Sciatic nerve (tissue), 2 donors: ENCODE data around the gene RBP7. TPM values are rescaled to one million over a fixed set of nuclear protein-coding genes. Genes with fewer than 3 reads are reported as not detected.
"Not testable (repeated sequence)": the region's sequence is repeated elsewhere in the genome, so short reads cannot be mapped to it uniquely, and the experiment has no call there.

Source experiments
- ATAC-seq: fragments of 200-7000 bp; cut with Tn5 transposase; one replicate; pipeline ENCODE4 v1.9.1; 2020; ENCODE audit warnings: mild to moderate bottlenecking, moderate library complexity
- DNase-seq: peaks from one replicate; pipeline ENCODE4 v3.0.0-alpha.2; 2020; ENCODE audit warnings: low spot score
- intact Hi-C: fragments of 100-400 bp; cut with DNase I; formaldehyde crosslinking; loops from one replicate; pipeline ENCODE4 v1.14.2; 2022
- total RNA-seq: library from RNA; stranded (reverse); fragmentation: NEBNext Ultra II Directional; extraction: Animal tissue kit (Norgen Biotek cat#: 25700); gene quantifications from one replicate; pipeline ENCODE4 v1.2.1, GENCODE V29; 2021
- donor health status: DM: no; HTN: no; CAD: no.
- donor health status: DM: no; HTN: no; CAD: no.

The RBP7 gene
- total RNA-seq, result 15.2 TPM

GRCh38 chr1:9996624-9997582 lies at the start of gene RBP7:
RBP7 (plus strand) TSS chr1:9997228; CDS start chr1:9997259, 31 bp downstream.
- intact Hi-C loops, result no loop called here
- no peak for ATAC-seq
- no peak for DNase-seq

- intact Hi-C loops, result no loop called here
- ATAC-seq (no peak), DNase-seq (no peak)
Observed at GRCh38 chr1:9957726-9958125, 39.3 kb upstream of the RBP7 start.

GRCh38 chr1:9960011-9960410 lies 37.0 kb upstream of the RBP7 start:
- intact Hi-C loops, result no loop called here
- DNase-seq (no peak), ATAC-seq (no peak)

- DNase-seq (no peak), ATAC-seq (no peak)
- intact Hi-C loops, result no loop called here
Observed at GRCh38 chr1:9960706-9961562, 36.1 kb upstream of the RBP7 start.

- intact Hi-C loops, result no loop called here
- DNase-seq, result no peak
- no peak for ATAC-seq
Observed at GRCh38 chr1:9984253-9984652, 12.8 kb upstream of the RBP7 start.

GRCh38 chr1:9985001-9985400 lies 12.0 kb upstream of the RBP7 start:
- ATAC-seq (no peak), DNase-seq (no peak)
- intact Hi-C loops, result no loop called here

- no peak for ATAC-seq
- intact Hi-C loops, result no loop called here
Observed at GRCh38 chr1:9989773-9990172, 7.3 kb upstream of the RBP7 start.

GRCh38 chr1:9990944-9991343 lies 6.1 kb upstream of the RBP7 start:
- peak; percentile 63 for ATAC-seq
- no peak for DNase-seq
- intact Hi-C loops, result no loop called here

More at GRCh38 chr1:9989773-9990172, 7.3 kb upstream of the RBP7 start:
- DNase-seq, result no peak

- intact Hi-C loops, result no loop called here
- DNase-seq (no peak), ATAC-seq (no peak)
Observed at GRCh38 chr1:9992910-9993309, 4.1 kb upstream of the RBP7 start.

- no peak for DNase-seq
- ATAC-seq, result no peak
- intact Hi-C loops, result no loop called here
Observed at GRCh38 chr1:9993561-9994075, 3.4 kb upstream of the RBP7 start.

- ATAC-seq, result no peak
- DNase-seq, result no peak
- intact Hi-C loops, result no loop called here
Observed at GRCh38 chr1:10001016-10001665, 4.1 kb downstream of the RBP7 start.

- intact Hi-C loops, DNase-seq, ATAC-seq: not testable (repeated sequence)
Observed at GRCh38 chr1:10005248-10005647, 8.2 kb downstream of the RBP7 start.

GRCh38 chr1:10007169-10007568 lies 10.1 kb downstream of the RBP7 start:
- intact Hi-C loops, result no loop called here

GRCh38 chr1:10014016-10014415 lies 17.0 kb downstream of the RBP7 start:
- no peak for DNase-seq
- intact Hi-C loops, result no loop called here
- no peak for ATAC-seq

More at GRCh38 chr1:10007169-10007568, 10.1 kb downstream of the RBP7 start:
- ATAC-seq (no peak), DNase-seq (no peak)

- no peak for DNase-seq
- intact Hi-C loops, result no loop called here
- ATAC-seq, result no peak
Observed at GRCh38 chr1:10019561-10019960, 22.5 kb downstream of the RBP7 start.

- intact Hi-C loops, result no loop called here
- no peak for DNase-seq
Observed at GRCh38 chr1:10020086-10020485, 23.1 kb downstream of the RBP7 start.

GRCh38 chr1:10020678-10021077 lies 23.6 kb downstream of the RBP7 start:
- ATAC-seq, intact Hi-C loops: not testable (repeated sequence)

More at GRCh38 chr1:10020086-10020485, 23.1 kb downstream of the RBP7 start:
- ATAC-seq, result no peak

GRCh38 chr1:10021992-10022391 lies 25.0 kb downstream of the RBP7 start:
- intact Hi-C loops, DNase-seq, ATAC-seq: not testable (repeated sequence)

More at GRCh38 chr1:10020678-10021077, 23.6 kb downstream of the RBP7 start:
- not testable (repeated sequence) for DNase-seq

- DNase-seq (no peak), ATAC-seq (no peak)
- intact Hi-C loops, result no loop called here
Observed at GRCh38 chr1:10022656-10023055, 25.6 kb downstream of the RBP7 start.
